ENCODE results near the gene SORL1. TPM values are rescaled to one million over a fixed set of nuclear protein-coding genes. Genes with fewer than 3 reads are reported as not detected.

Gene SORL1
- total and polyA plus RNA-seq, 2 of the 8 experiments (the other 6 are each of a cell fraction or from before 2014, with no cell fraction given) = 38.1 to 65.5 TPM

- no peak overlapping the region for H2BK20ac ChIP-seq (ENCODE audit: low read length)
- H3K18ac ChIP-seq (ENCODE audit: extremely low read depth, low read length) = no peak overlapping the region
- H2BK12ac ChIP-seq (ENCODE audit: low read depth, low read length) = no peak overlapping the region
- H3K27me3 ChIP-seq (replicated peaks in 1 of 4; ENCODE audit: control insufficient read depth in 3 of 4, extremely low read depth in 1 of 4, insufficient read depth in 3 of 4, low read length in 3 of 4) = peaks cover 0 to 5% (median 0%) of the 10 kb centered on the region in 4 experiments; a peak in 1 of 7 replicates
- no peak overlapping the region for H3K23ac ChIP-seq (ENCODE audit: insufficient read length)
- H3K56ac ChIP-seq (replicated peaks; ENCODE audit: insufficient read length, low read depth, low read length) = no peak overlapping the region
- no peak for DNase-seq (ENCODE audit: low read depth in 1 of 2, low spot score in 2 of 2)
- H3K79me2 ChIP-seq (ENCODE audit: control insufficient read depth in 1 of 2, insufficient read depth in 2 of 2, low read length in 2 of 2) = no peaks in the 10 kb centered on the region
- peaks cover 0 to 4% (median 0%) of the 10 kb centered on the region in 4 experiments; a peak in 2 of 7 replicates for H3K4me1 ChIP-seq (replicated peaks in 1 of 4; ENCODE audit: control insufficient read depth in 3 of 4, insufficient read depth in 4 of 4, low read length in 3 of 4)
- no peaks in the 10 kb centered on the region for H4K20me1 ChIP-seq (replicated peaks in 1 of 2; ENCODE audit: control insufficient read depth in 1 of 2, insufficient read depth in 2 of 2, low read length in 2 of 2)
- H3K23me2 ChIP-seq (ENCODE audit: low read depth, low read length) = no peaks in the 10 kb centered on the region; the same call in 1 of the 2 replicates
- H4K8ac ChIP-seq (ENCODE audit: extremely low read depth, insufficient read depth, low read length) = no peak overlapping the region
- H3K36me3 ChIP-seq (ENCODE audit: control insufficient read depth in 2 of 4, insufficient read depth in 4 of 4, low read length in 3 of 4) = no peaks in the 10 kb centered on the region
- H4K5ac ChIP-seq (ENCODE audit: insufficient read length, low read depth, low read length) = no peak overlapping the region
- ChIA-PET CTCF (ENCODE audit: partially characterized antibody) (interaction anchor here (0.6 to 2.8 kb wide), 9 partner anchors 8 to 112 kb away, joined by 3 to 7 read pairs (median 5); no protein-coding TSS in a partner anchor), POLR2A (ENCODE audit: partially characterized antibody) (no interaction called here)
- no peak for FAIRE-seq
- H2AK5ac ChIP-seq (ENCODE audit: low read depth, low read length) = no peak overlapping the region
- no peak overlapping the region for H3K4ac ChIP-seq (replicated peaks; ENCODE audit: insufficient read length, low read depth, low read length)
- no peak overlapping the region for H3K14ac ChIP-seq (ENCODE audit: insufficient read length)
- no peaks in the 10 kb centered on the region for H3K79me1 ChIP-seq (ENCODE audit: low read depth, low read length)
- 76% methylated on average over 4 of the region's 4 CpGs; no CpG with 5 or more reads in 1 of the 2 experiments for WGBS, 2 experiments (ENCODE audit: extremely low coverage in 1 of 2, insufficient coverage in 1 of 2, insufficient read length in 1 of 2, insufficient replicate concordance in 2 of 2, low coverage in 1 of 2, low lambda C conversion rate in 2 of 2, missing lambda C conversion rate in 1 of 2)
- H2AFZ ChIP-seq (ENCODE audit: low read length) = no peak overlapping the region
- H4K91ac ChIP-seq (replicated peaks; ENCODE audit: insufficient read length, low read length) = no peak overlapping the region
- no peak overlapping the region for H3K9ac ChIP-seq (replicated peaks in 1 of 4; ENCODE audit: extremely low read depth in 1 of 4, low read depth in 3 of 4, low read length in 3 of 4)
- H3K27ac ChIP-seq (ENCODE audit: low read depth, low read length) = no peak overlapping the region
- no peak overlapping the region for H2BK15ac ChIP-seq (ENCODE audit: low read length)
- H3K9me3 ChIP-seq (ENCODE audit: insufficient read depth in 2 of 2, low read depth in 1 of 2, low read length in 1 of 2) = no peaks in the 10 kb centered on the region
- H3K4me2 ChIP-seq (ENCODE audit: insufficient read depth in 1 of 2, low read depth in 2 of 2, low read length in 2 of 2) = no peak overlapping the region
- no peak overlapping the region for H3K4me3 ChIP-seq (ENCODE audit: extremely low read depth in 1 of 4, insufficient read depth in 2 of 4, low read depth in 3 of 4, low read length in 4 of 4)
- H2BK5ac ChIP-seq (ENCODE audit: low read depth, low read length) = no peak overlapping the region
- no peak overlapping the region for H2BK120ac ChIP-seq (replicated peaks; ENCODE audit: low read depth, low read length)
- TF ChIP-seq RAD21 (IDR thresholded peaks at IDR 0.05 in 1 of 2, conservative IDR thresholded peaks at IDR 0.05 in 1 of 2; ENCODE audit: low read depth in 2 of 2, low read length in 2 of 2) = peak; percentile 12 to 30; a peak in 1 of 4 replicates
- no peak for TF ChIP-seq SP2 (IDR thresholded peaks at IDR 0.05; ENCODE audit: low read length)
- TF ChIP-seq NRF1 (IDR thresholded peaks at IDR 0.05; ENCODE audit: low read depth, low read length) = no peak
- TF ChIP-seq ATF3 (IDR thresholded peaks at IDR 0.05; ENCODE audit: insufficient read depth, low read depth, low read length) = no peak
- peak in 2 of 3 experiments; percentile 8 to 45; a peak in 2 of 4 replicates for TF ChIP-seq CTCF (IDR thresholded peaks at IDR 0.05; ENCODE audit: control extremely low read depth in 1 of 3, insufficient read depth in 1 of 3, low read depth in 1 of 3, low read length in 3 of 3)
- TF ChIP-seq KDM4A (IDR thresholded peaks at IDR 0.05; ENCODE audit: low read depth, low read length, severe bottlenecking) = no peak
- 0 out of 2 replicates have a peak, but pooled peaks have one; percentile 20 for TF ChIP-seq MAFK (IDR thresholded peaks at IDR 0.05; ENCODE audit: low read depth, low read length)
- TF ChIP-seq GTF2F1 (IDR thresholded peaks at IDR 0.05; ENCODE audit: borderline replicate concordance, low read depth, low read length) = no peak
These were observed 30.8 kb upstream of the SORL1 start for GRCh38 chr11:121421149-121421901.

Measured in H1 (cell line).